Measurements from ENCODE around the gene TIMM8B. TPM values are rescaled to one million over a fixed set of nuclear protein-coding genes. Genes with fewer than 3 reads are reported as not detected.

Gene TIMM8B
- total RNA-seq, 1 experiment from 2014 or later: 42.4 TPM

GRCh38 chr11:112123129-112123528 lies 36.6 kb upstream of the TIMM8B start:
- Histone ChIP-seq H3K36me3 (ENCODE audit: low read depth) (no peaks in the 10 kb centered on the region), H3K4me3 (no peak overlapping the region), H3F3A (ENCODE audit: insufficient read depth, low read depth) (peaks cover 5% of the 10 kb centered on the region), H3K27ac (no peak overlapping the region), H3K9me3 (ENCODE audit: insufficient read depth, low read depth) (no peaks in the 10 kb centered on the region), H3K9me2 (ENCODE audit: insufficient read depth) (no peaks in the 10 kb centered on the region), H2AFZ (no peak overlapping the region), H3K4me2 (no peak overlapping the region), H3K4me1 (replicated peaks; ENCODE audit: insufficient read depth) (peaks cover 2% of the 10 kb centered on the region; the same call in 1 of the 2 replicates), H3K79me2 (ENCODE audit: low read depth) (no peaks in the 10 kb centered on the region), H3K27me3 (ENCODE audit: insufficient read depth, low read depth) (no peaks in the 10 kb centered on the region), H4K20me1 (ENCODE audit: insufficient read depth) (no peaks in the 10 kb centered on the region)
- POLR2A ChIA-PET (ENCODE audit: unreplicated experiment): no interaction called here
- CTCF ChIA-PET: no interaction called here
- intact Hi-C loops (cut with micrococcal nuclease; ENCODE audit: unreplicated experiment): no loop called here
- BruUV-seq (replicated peaks): no TSS peak
- TF ChIP-seq EZH2 (IDR thresholded peaks at IDR 0.05; ENCODE audit: low read depth) (no peak), CTCF (conservative IDR thresholded peaks at IDR 0.05) (no peak)
- no peak for DNase-seq

GRCh38 chr11:112121981-112122615 lies 35.5 kb upstream of the TIMM8B start:
- DNase-seq: no peak
- no peak for TF ChIP-seq CTCF (conservative IDR thresholded peaks at IDR 0.05)
- no peak for TF ChIP-seq EZH2 (IDR thresholded peaks at IDR 0.05; ENCODE audit: low read depth)
- intact Hi-C loops (cut with micrococcal nuclease; ENCODE audit: unreplicated experiment): no loop called here
- H3K27ac ChIP-seq: no peak overlapping the region
- H3K27me3 ChIP-seq (ENCODE audit: insufficient read depth, low read depth): no peaks in the 10 kb centered on the region
- ChIA-PET POLR2A (ENCODE audit: unreplicated experiment) (no interaction called here), CTCF (no interaction called here)
- H4K20me1 ChIP-seq (ENCODE audit: insufficient read depth): no peaks in the 10 kb centered on the region
- no peaks in the 10 kb centered on the region for H3K9me2 ChIP-seq (ENCODE audit: insufficient read depth)
- H3K4me1 ChIP-seq (replicated peaks; ENCODE audit: insufficient read depth): no peaks in the 10 kb centered on the region
- H3K4me2 ChIP-seq: no peak overlapping the region
- no peaks in the 10 kb centered on the region; the same call in 1 of the 2 replicates for H3F3A ChIP-seq (ENCODE audit: insufficient read depth, low read depth)
- H3K79me2 ChIP-seq (ENCODE audit: low read depth): no peaks in the 10 kb centered on the region
- no peak overlapping the region for H3K4me3 ChIP-seq
- no peak overlapping the region for H2AFZ ChIP-seq
- H3K9me3 ChIP-seq (ENCODE audit: insufficient read depth, low read depth): no peaks in the 10 kb centered on the region
- H3K36me3 ChIP-seq (ENCODE audit: low read depth): no peaks in the 10 kb centered on the region
- no TSS peak for BruUV-seq (replicated peaks)

- no peak for TF ChIP-seq CTCF (conservative IDR thresholded peaks at IDR 0.05)
- TF ChIP-seq EZH2 (IDR thresholded peaks at IDR 0.05; ENCODE audit: low read depth): no peak
- Histone ChIP-seq H3K4me1 (replicated peaks; ENCODE audit: insufficient read depth) (peaks cover 3% of the 10 kb centered on the region; the same call in 1 of the 2 replicates), H3K27ac (no peak overlapping the region), H3K79me2 (ENCODE audit: low read depth) (no peaks in the 10 kb centered on the region), H4K20me1 (ENCODE audit: insufficient read depth) (no peaks in the 10 kb centered on the region), H3K9me3 (ENCODE audit: insufficient read depth, low read depth) (no peaks in the 10 kb centered on the region), H3K9me2 (ENCODE audit: insufficient read depth) (no peaks in the 10 kb centered on the region), H3K27me3 (ENCODE audit: insufficient read depth, low read depth) (no peaks in the 10 kb centered on the region), H3F3A (ENCODE audit: insufficient read depth, low read depth) (0 out of 2 replicates have a peak, but pooled peaks cover 4% of the 10 kb centered on the region), H2AFZ (no peak overlapping the region), H3K4me2 (no peak overlapping the region), H3K36me3 (ENCODE audit: low read depth) (no peaks in the 10 kb centered on the region), H3K4me3 (no peak overlapping the region)
- POLR2A ChIA-PET (ENCODE audit: unreplicated experiment): no interaction called here
- no peak for DNase-seq
- CTCF ChIA-PET: no interaction called here
- intact Hi-C loops (cut with micrococcal nuclease; ENCODE audit: unreplicated experiment): no loop called here
- no TSS peak for BruUV-seq (replicated peaks)
These were observed 31.6 kb upstream of the TIMM8B start for GRCh38 chr11:112118176-112118575.

Data from PC-9 (cell line).